ENCODE results near the gene TTC9.

GRCh38 chr14:70706177-70706576 lies 64.5 kb downstream of the TTC9 start:
- TF ChIP-seq CTCF (IDR thresholded peaks at IDR 0.05), result no peak
- TF ChIP-seq POLR2A (IDR thresholded peaks at IDR 0.05), result no peak
- TF ChIP-seq POLR2AphosphoS5 (IDR thresholded peaks at IDR 0.05), result no peak
